HFFc6 (cell line): ENCODE results near the gene LMNTD1. TPM values are rescaled to one million over a fixed set of nuclear protein-coding genes. Genes with fewer than 3 reads are reported as not detected.

ENCODE experiments used
- DNase-seq: peaks from one replicate; pipeline ENCODE4 v3.0.0-alpha.2; 2018
- H3K27ac Mint-ChIP-seq: 2 replicates; pipeline ENCODE4 v1.8.0; 2020; ENCODE audit warnings: mild to moderate bottlenecking, mixed read lengths
- H3K27me3 Mint-ChIP-seq: 2 replicates; pipeline ENCODE4 v1.8.0; 2021; ENCODE audit warnings: mild to moderate bottlenecking, moderate library complexity, mixed read lengths; ENCODE audit not compliant: insufficient read depth
- H3K36me3 Mint-ChIP-seq: 2 replicates; pipeline ENCODE4 v1.8.0; 2021; ENCODE audit warnings: low read depth, mixed read lengths
- H3K4me1 Mint-ChIP-seq: 2 replicates; pipeline ENCODE4 v1.8.0; 2020; ENCODE audit warnings: low read depth, mixed read lengths
- H3K4me3 Mint-ChIP-seq: 2 replicates; pipeline ENCODE4 v1.8.0; 2020; ENCODE audit warnings: mild to moderate bottlenecking, moderate library complexity, mixed read lengths
- H3K9me3 Mint-ChIP-seq: 2 replicates; pipeline ENCODE4 v1.8.0; 2020; ENCODE audit warnings: mild to moderate bottlenecking, mixed read lengths
- total RNA-seq, 6 experiments: library from RNA; stranded (reverse); fragmentation: NEBNext Ultra II Directional; extraction: Animal tissue kit (Norgen Biotek cat#: 25700); gene quantifications; 2 replicates in 1 of 6; 3 replicates in 5 of 6; pipeline ENCODE4 v1.2.3, GENCODE V29; 2021
- TF ChIP-seq, protein P1 (sequence below): fragments of 200-600 bp; sonication (generic); IDR thresholded peaks from 2 replicates; pipeline ENCODE4 v1.5.0; 2021; ENCODE audit warnings: antibody characterized with exemption, mild to moderate bottlenecking

The LMNTD1 gene
- total RNA-seq, 6 experiments from 2014 or later, result 0.26 to 1.0 (median 0.52) TPM

DNA sequence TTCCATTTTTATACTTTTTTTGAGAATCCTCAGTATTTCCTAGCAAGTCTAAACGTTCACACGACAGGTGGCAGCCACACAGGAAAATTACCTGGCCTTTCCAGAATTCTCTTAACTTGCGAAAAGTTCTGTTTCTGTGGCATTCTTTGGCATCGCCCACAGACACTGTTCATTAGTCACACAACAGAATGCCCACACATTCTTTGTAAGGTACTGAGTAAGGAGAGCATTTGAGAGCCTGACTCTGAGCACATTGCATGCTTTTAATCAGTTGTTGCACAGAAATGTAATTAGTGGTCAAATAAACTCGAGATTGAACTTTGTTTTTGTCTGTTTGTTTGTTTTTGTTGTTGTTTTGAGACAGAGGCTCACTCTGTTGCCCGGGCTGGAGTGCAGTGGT lies 52.4 kb downstream of the LMNTD1 start:
- peaks cover 20% of the 10 kb centered on the region; the same call in 1 of the 2 replicates for H3K36me3 Mint-ChIP-seq

DNA sequence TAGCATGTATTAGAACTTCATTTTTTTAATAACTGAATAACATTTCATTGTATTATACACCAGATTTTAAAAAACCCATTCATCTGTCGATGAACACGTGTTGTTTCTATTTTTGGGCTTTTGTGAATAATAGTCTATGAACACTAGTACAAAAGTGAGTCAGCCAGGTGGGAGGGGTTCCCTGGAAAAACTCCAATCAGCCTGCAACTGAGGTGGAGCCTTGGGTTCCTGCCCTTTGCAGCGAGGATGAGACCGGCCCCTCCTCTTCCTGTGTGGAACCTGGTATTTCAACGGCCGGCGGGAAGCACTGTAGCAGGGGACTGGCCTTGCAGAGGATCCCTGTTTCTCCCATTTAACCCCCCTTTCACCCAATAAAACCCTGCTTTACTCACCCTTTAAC lies 56.1 kb downstream of the LMNTD1 start:
- Mint-ChIP-seq H3K27ac (peak overlapping the region; percentile 82), H3K4me3 (peak overlapping the region; percentile 7; the same call in 1 of the 2 replicates), H3K36me3 (peaks cover 20% of the 10 kb centered on the region; the same call in 1 of the 2 replicates), H3K9me3 (peaks cover 10% of the 10 kb centered on the region), H3K27me3 (no peaks in the 10 kb centered on the region; the same call in 1 of the 2 replicates), H3K4me1 (peaks cover 42% of the 10 kb centered on the region)
- DNase-seq, result no peak
- TF ChIP-seq, protein P1, sequence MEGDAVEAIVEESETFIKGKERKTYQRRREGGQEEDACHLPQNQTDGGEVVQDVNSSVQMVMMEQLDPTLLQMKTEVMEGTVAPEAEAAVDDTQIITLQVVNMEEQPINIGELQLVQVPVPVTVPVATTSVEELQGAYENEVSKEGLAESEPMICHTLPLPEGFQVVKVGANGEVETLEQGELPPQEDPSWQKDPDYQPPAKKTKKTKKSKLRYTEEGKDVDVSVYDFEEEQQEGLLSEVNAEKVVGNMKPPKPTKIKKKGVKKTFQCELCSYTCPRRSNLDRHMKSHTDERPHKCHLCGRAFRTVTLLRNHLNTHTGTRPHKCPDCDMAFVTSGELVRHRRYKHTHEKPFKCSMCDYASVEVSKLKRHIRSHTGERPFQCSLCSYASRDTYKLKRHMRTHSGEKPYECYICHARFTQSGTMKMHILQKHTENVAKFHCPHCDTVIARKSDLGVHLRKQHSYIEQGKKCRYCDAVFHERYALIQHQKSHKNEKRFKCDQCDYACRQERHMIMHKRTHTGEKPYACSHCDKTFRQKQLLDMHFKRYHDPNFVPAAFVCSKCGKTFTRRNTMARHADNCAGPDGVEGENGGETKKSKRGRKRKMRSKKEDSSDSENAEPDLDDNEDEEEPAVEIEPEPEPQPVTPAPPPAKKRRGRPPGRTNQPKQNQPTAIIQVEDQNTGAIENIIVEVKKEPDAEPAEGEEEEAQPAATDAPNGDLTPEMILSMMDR, result no peak

More for the DNA sequence above, 52.4 kb downstream of the LMNTD1 start:
- Mint-ChIP-seq H3K4me3 (no peak overlapping the region), H3K4me1 (peaks cover 40% of the 10 kb centered on the region), H3K27me3 (no peaks in the 10 kb centered on the region; the same call in 1 of the 2 replicates), H3K9me3 (peaks cover 10% of the 10 kb centered on the region), H3K27ac (no peak overlapping the region)
- TF ChIP-seq, protein P1, result no peak
- peak; percentile 16 for DNase-seq

DNA sequence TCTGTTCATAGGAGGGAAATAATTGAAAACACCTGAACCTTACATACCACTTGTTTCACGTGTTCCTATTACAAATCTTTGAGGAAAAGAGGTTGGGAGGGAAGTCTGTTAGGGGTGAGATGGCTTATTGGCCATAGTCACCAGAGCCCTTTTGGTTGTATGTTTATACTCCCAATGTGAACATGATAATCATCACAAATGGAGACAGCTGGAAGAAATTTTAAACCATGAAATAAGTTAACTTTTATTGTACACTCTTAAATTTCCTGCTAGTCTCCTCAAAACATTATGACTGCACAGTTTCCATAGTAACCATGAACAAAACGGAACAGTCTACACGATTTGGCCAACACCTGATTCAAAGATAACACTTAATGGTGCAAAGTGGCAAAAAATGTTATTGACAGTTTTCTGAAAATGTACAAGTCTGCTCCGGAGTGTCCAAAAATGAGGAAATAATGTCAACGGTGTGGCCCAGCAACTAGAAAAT lies 56.9 kb downstream of the LMNTD1 start:
- peak overlapping the region; percentile 82 for H3K27ac Mint-ChIP-seq
- peaks cover 20% of the 10 kb centered on the region; the same call in 1 of the 2 replicates for H3K36me3 Mint-ChIP-seq
- DNase-seq, result peak; percentile 57
- TF ChIP-seq, protein P1, result no peak
- H3K4me3 Mint-ChIP-seq, result peak overlapping the region; percentile 57
- no peaks in the 10 kb centered on the region; the same call in none of the 2 replicates for H3K27me3 Mint-ChIP-seq
- H3K4me1 Mint-ChIP-seq, result peaks cover 33% of the 10 kb centered on the region
- peaks cover 10% of the 10 kb centered on the region for H3K9me3 Mint-ChIP-seq

DNA sequence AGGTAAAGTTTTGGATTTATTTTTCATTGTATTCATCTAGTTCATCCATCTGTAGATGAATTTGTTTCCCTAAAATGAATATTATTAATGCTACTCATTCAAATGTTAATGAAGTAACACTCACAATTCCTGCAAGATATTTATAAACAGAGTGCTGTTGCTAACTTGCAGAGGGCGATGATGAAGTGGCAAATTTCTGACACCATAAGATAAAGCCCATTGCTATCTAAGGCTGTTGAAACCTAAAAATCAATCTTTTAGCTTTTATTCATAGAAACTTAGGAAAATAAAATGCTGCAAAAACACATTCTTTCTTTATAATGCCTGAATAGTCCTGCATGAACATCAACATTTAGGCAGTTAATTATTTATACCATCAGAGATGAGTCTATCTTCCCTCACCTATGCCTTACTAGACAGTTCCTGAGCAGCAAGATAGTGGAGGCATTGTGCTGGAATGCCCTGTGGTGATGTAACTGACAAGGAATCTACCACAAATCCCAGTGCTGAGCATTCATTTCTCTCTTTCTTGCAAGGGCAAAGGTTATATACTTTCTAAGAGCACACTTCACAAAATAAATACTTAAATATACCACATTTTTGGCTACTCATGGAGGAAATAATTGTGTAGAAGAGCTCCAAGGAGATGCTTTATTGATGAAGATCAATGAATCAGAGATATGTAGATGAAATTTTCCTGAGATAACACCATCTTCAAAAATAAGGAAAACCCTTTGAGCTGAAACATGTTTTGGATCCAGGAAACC lies 57.6 kb downstream of the LMNTD1 start:
- H3K27ac Mint-ChIP-seq, result peak overlapping the region; percentile 82
- peaks cover 10% of the 10 kb centered on the region for H3K9me3 Mint-ChIP-seq

DNA sequence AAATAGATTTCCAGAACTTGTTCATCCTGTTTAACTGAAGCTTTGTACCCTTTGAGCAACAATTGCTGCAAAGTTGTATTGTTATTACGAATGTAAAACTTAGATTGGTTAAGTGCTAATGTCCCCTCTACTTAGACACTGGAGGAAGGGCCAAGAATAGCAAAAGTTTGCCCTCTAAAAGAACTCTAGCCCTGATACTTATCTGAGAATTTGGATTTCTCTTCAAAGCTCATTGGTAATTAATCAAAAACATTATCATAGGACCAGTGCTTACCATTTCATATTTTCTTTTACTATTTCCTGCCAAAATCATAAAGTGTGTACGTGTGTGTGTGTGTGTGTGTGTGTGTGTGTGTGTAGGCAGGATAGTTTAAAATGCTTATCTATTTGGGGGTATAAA lies 58.2 kb downstream of the LMNTD1 start:
- no peak overlapping the region for H3K27ac Mint-ChIP-seq
- peaks cover 26% of the 10 kb centered on the region for H3K4me1 Mint-ChIP-seq

More for the DNA sequence above, 57.6 kb downstream of the LMNTD1 start:
- peaks cover 20% of the 10 kb centered on the region; the same call in 1 of the 2 replicates for H3K36me3 Mint-ChIP-seq
- peaks cover 29% of the 10 kb centered on the region for H3K4me1 Mint-ChIP-seq
- peak; percentile 85 for DNase-seq
- H3K27me3 Mint-ChIP-seq, result no peaks in the 10 kb centered on the region; the same call in none of the 2 replicates
- TF ChIP-seq, protein P1, result no peak
- peak overlapping the region; percentile 57 for H3K4me3 Mint-ChIP-seq

More for the DNA sequence above, 58.2 kb downstream of the LMNTD1 start:
- H3K27me3 Mint-ChIP-seq, result no peaks in the 10 kb centered on the region; the same call in 1 of the 2 replicates
- no peak overlapping the region for H3K4me3 Mint-ChIP-seq
- peaks cover 20% of the 10 kb centered on the region; the same call in 1 of the 2 replicates for H3K36me3 Mint-ChIP-seq
- no peak for DNase-seq
- H3K9me3 Mint-ChIP-seq, result peaks cover 10% of the 10 kb centered on the region
- TF ChIP-seq, protein P1, result no peak
